HCT116 (cell line): ENCODE data around the gene GPR52. TPM values are rescaled to one million over a fixed set of nuclear protein-coding genes. Genes with fewer than 3 reads are reported as not detected.

Experiments
- ATAC-seq: fragments of 200-7000 bp; cut with Tn5 transposase; 2 replicates; pipeline ENCODE4 v1.9.1; 2020; ENCODE audit warnings: mild to moderate bottlenecking, moderate library complexity
- BruUV-seq: library from RNA; stranded (reverse); fragments of 400-500 nt; replicated peaks from 2 replicates; lab custom pipeline; 2021; lab: Mats Ljungman, UMichigan
- CTCF ChIA-PET: fragments of 300-600 bp; sonication (Branson Sonifier 250); formaldehyde crosslinking; loops from one replicate; lab custom pipeline; 2021; ENCODE audit warnings: antibody characterized with exemption; lab: Charles Lee
- POLR2A ChIA-PET: fragments of 300-600, 350-600 bp; sonication (Branson Sonifier 250); formaldehyde crosslinking; loops from one replicate; lab custom pipeline; 2021; ENCODE audit warnings: antibody characterized with exemption; lab: Charles Lee
- RAD21 ChIA-PET, 2 experiments: fragments of 300-600 bp; sonication (Branson Sonifier 250); formaldehyde crosslinking; loops; one replicate each; lab custom pipeline; 2023; ENCODE audit warnings: low total read pairs in 2 of 2; ENCODE audit not compliant: uncharacterized antibody in 2 of 2, unreplicated experiment in 2 of 2, low non-redundant PET in 1 of 2; lab: Charles Lee
- DNase-seq: peaks from one replicate; pipeline ENCODE4 v3.0.0-alpha.2; 2010; ENCODE audit warnings: low read depth, low spot score
- H2AFZ ChIP-seq: fragments of 200-600 bp; shearing (Covaris generic), sonication (generic); 2 replicates; pipeline ENCODE4 v1.6.1; 2017; ENCODE audit warnings: low read depth, mixed run types, mixed read lengths, antibody characterized with exemption, low read length; ENCODE audit not compliant: poor library complexity, severe bottlenecking
- H3K27ac ChIP-seq: 2 replicates; pipeline ENCODE4 v1.5.1; 2012; ENCODE audit warnings: low read depth, low read length
- H3K27me3 ChIP-seq: fragments of 200-600 bp; sonication (generic); 2 replicates; pipeline ENCODE4 v1.6.1; 2016; ENCODE audit warnings: mixed run types, low read length, mixed read lengths; ENCODE audit not compliant: insufficient read depth
- H3K36me3 ChIP-seq, 2 experiments: fragments of 200-500 bp in 1 of 2; fragments of 200-600 bp in 1 of 2; sonication (Bioruptor generic) in 1 of 2; sonication (generic) in 1 of 2; 2 replicates each; pipeline versions ENCODE4 v1.5.1 to v1.6.1; 2014 to 2016; ENCODE audit warnings: low read length in 2 of 2, inconsistent platforms in 1 of 2, mixed read lengths in 1 of 2, mixed run types in 1 of 2; ENCODE audit not compliant: insufficient read depth in 2 of 2, control insufficient read depth in 1 of 2
- H3K4me1 ChIP-seq, 2 experiments: fragments of 200-600 bp in 1 of 2; sonication (generic) in 1 of 2; 2 replicates each; pipeline versions ENCODE4 v1.5.1 to v1.6.1; 2012 to 2017; ENCODE audit warnings: low read length in 2 of 2, inconsistent platforms in 1 of 2, mild to moderate bottlenecking in 1 of 2, mixed read lengths in 1 of 2, mixed run types in 1 of 2, moderate library complexity in 1 of 2; ENCODE audit not compliant: insufficient read depth in 2 of 2, control insufficient read depth in 1 of 2
- H3K4me2 ChIP-seq: fragments of 200-600 bp; sonication (generic); 2 replicates; pipeline ENCODE4 v1.6.1; 2017; ENCODE audit warnings: mixed run types, low read length, mixed read lengths
- H3K4me3 ChIP-seq, 2 experiments: fragments of 200-600 bp in 1 of 2; sonication (generic) in 1 of 2; replicated peaks in 1 of 2; 2 replicates each; pipeline ENCODE4 v1.5.1; 2011 to 2016; ENCODE audit warnings: low read length in 2 of 2, control low read depth in 1 of 2, low read depth in 1 of 2, mild to moderate bottlenecking in 1 of 2, mixed read lengths in 1 of 2, mixed run types in 1 of 2
- H3K79me2 ChIP-seq: fragments of 200-600 bp; sonication (generic); 2 replicates; pipeline ENCODE4 v1.6.1; 2017; ENCODE audit warnings: mild to moderate bottlenecking, mixed run types, low read length, moderate library complexity, mixed read lengths; ENCODE audit not compliant: insufficient read depth
- H3K9ac ChIP-seq: fragments of 200-600 bp; sonication (generic); 2 replicates; pipeline ENCODE4 v1.6.1; 2016; ENCODE audit warnings: low read length, mixed read lengths
- H3K9me2 ChIP-seq: fragments of 200-600 bp; sonication (generic), shearing (Covaris generic); 2 replicates; pipeline ENCODE4 v1.6.1; 2017; ENCODE audit warnings: mixed run types, mild to moderate bottlenecking, moderate library complexity; ENCODE audit not compliant: insufficient read depth
- H3K9me3 ChIP-seq, 2 experiments: fragments of 200-500 bp in 1 of 2; fragments of 200-600 bp in 1 of 2; sonication (Bioruptor generic) in 1 of 2; sonication (generic) in 1 of 2; 2 replicates each; pipeline ENCODE4 v1.6.1; 2014 to 2017; ENCODE audit warnings: low read length in 2 of 2, mixed read lengths in 2 of 2, inconsistent platforms in 1 of 2, low read depth in 1 of 2, mild to moderate bottlenecking in 1 of 2, mixed run types in 1 of 2, moderate library complexity in 1 of 2; ENCODE audit not compliant: control insufficient read depth in 1 of 2, insufficient read depth in 1 of 2
- H4K20me1 ChIP-seq: fragments of 200-600 bp; sonication (generic), shearing (Covaris generic); 2 replicates; pipeline ENCODE4 v1.6.1; 2017; ENCODE audit warnings: mixed run types, mild to moderate bottlenecking, moderate library complexity; ENCODE audit not compliant: insufficient read depth
- CBX3 ChIP-seq: IDR thresholded peaks from 2 replicates; pipeline ENCODE4 v1.6.1; 2012; ENCODE audit warnings: low read depth
- ELF1 ChIP-seq: IDR thresholded peaks from 2 replicates; pipeline ENCODE4 v1.6.1; 2012; ENCODE audit warnings: low read depth, borderline replicate concordance
- EZH2 ChIP-seq: fragments of 200-600 bp; sonication (generic); IDR thresholded peaks from 2 replicates; pipeline ENCODE4 v1.6.1; 2017; ENCODE audit warnings: antibody characterized with exemption, mixed run types
- EZH2phosphoT487 ChIP-seq: fragments of 200-600 bp; IDR thresholded peaks from 2 replicates; pipeline ENCODE4 v1.6.1; 2018; ENCODE audit warnings: antibody characterized with exemption, borderline replicate concordance
- JUND ChIP-seq: IDR thresholded peaks from 2 replicates; pipeline ENCODE4 v1.6.1; 2012
- POLR2A ChIP-seq: IDR thresholded peaks from 2 replicates; pipeline ENCODE4 v1.7.0; 2011; ENCODE audit warnings: borderline replicate concordance; ENCODE audit not compliant: insufficient read depth, insufficient read length; ENCODE audit errors: extremely low read depth
- POLR2AphosphoS5 ChIP-seq: IDR thresholded peaks from 2 replicates; pipeline ENCODE4 v1.6.1; 2011; ENCODE audit warnings: mild to moderate bottlenecking, low read depth, low read length, moderate library complexity
- RAD21 ChIP-seq: IDR thresholded peaks from 2 replicates; pipeline ENCODE4 v1.6.1; 2012; ENCODE audit warnings: low read depth, mild to moderate bottlenecking
- SIN3A ChIP-seq: IDR thresholded peaks from 2 replicates; pipeline ENCODE4 v1.6.1; 2012; ENCODE audit warnings: low read depth
- ZFX ChIP-seq: fragments of 450-650 bp; IDR thresholded peaks from 2 replicates; pipeline ENCODE4 v1.6.1; 2017
- ZNF274 ChIP-seq: fragments of 200-500 bp; sonication (Bioruptor generic); IDR thresholded peaks from 2 replicates; pipeline ENCODE4 v1.6.1; 2014; ENCODE audit warnings: mild to moderate bottlenecking, low read depth, low read length, inconsistent platforms
- intact Hi-C: fragments of 100-400 bp; cut with micrococcal nuclease; formaldehyde crosslinking; loops from 2 replicates; pipeline ENCODE4 v1.10.0; 2022
- total RNA-seq: library from RNA; stranded (reverse); gene quantifications from one replicate; pipeline ENCODE4 v1.2.1, GENCODE V29; 2021; ENCODE audit not compliant: unreplicated experiment
- TF ChIP-seq, protein P1 (sequence below): IDR thresholded peaks from 2 replicates; pipeline ENCODE4 v1.6.1; 2012; ENCODE audit warnings: low read depth
- TF ChIP-seq, protein P2 (sequence below): IDR thresholded peaks from 2 replicates; pipeline ENCODE4 v1.6.1; 2012
- TF ChIP-seq, protein P3 (sequence below): IDR thresholded peaks from 2 replicates; pipeline ENCODE4 v1.6.1; 2011; ENCODE audit warnings: mild to moderate bottlenecking, low read length, moderate library complexity; ENCODE audit not compliant: insufficient replicate concordance; ENCODE audit errors: extremely low read depth
- TF ChIP-seq, protein P4 (sequence below): IDR thresholded peaks from 2 replicates; pipeline ENCODE4 v1.6.1; 2012

The GPR52 gene
- total RNA-seq, 1 experiment from 2014 or later = 0.34 TPM

DNA sequence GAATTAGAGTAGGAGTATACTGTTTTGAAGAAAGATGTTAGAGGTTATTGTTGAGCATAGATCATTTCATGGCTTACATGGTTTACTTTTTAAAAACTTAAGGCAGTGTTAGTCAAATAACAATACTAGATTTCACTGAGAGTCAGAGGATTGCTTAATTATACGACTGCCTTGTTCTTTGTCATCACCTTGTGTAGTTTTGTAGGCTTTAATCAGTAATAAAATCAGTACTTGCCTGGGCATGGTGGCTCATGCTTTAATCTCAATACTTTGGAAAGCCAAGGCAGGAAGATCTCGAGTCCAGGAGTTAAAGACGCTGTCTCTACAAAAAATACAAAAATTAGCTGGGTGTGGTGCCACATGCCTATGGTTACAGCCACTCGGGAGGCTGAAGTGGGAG, 41.3 kb upstream of the GPR52 start:
- H3K36me3 ChIP-seq = no peaks in the 10 kb centered on the region
- no peaks in the 10 kb centered on the region for H4K20me1 ChIP-seq
- ChIA-PET RAD21 (no interaction called here), CTCF (interaction anchor here (0.7 kb wide), 1 partner anchor 10 kb away, joined by 4 read pairs; no protein-coding TSS in a partner anchor), POLR2A (no interaction called here)
- no peak overlapping the region for H2AFZ ChIP-seq
- H3K9me3 ChIP-seq = no peaks in the 10 kb centered on the region
- no peaks in the 10 kb centered on the region for H3K9me2 ChIP-seq
- TF ChIP-seq ELF1 (no peak), ZNF274 (no peak), EZH2 (no peak), SIN3A (no peak), ZFX (no peak), CBX3 (no peak), RAD21 (no peak), POLR2AphosphoS5 (no peak), POLR2A (no peak), EZH2phosphoT487 (no peak), JUND (no peak)
- TF ChIP-seq, protein P1, sequence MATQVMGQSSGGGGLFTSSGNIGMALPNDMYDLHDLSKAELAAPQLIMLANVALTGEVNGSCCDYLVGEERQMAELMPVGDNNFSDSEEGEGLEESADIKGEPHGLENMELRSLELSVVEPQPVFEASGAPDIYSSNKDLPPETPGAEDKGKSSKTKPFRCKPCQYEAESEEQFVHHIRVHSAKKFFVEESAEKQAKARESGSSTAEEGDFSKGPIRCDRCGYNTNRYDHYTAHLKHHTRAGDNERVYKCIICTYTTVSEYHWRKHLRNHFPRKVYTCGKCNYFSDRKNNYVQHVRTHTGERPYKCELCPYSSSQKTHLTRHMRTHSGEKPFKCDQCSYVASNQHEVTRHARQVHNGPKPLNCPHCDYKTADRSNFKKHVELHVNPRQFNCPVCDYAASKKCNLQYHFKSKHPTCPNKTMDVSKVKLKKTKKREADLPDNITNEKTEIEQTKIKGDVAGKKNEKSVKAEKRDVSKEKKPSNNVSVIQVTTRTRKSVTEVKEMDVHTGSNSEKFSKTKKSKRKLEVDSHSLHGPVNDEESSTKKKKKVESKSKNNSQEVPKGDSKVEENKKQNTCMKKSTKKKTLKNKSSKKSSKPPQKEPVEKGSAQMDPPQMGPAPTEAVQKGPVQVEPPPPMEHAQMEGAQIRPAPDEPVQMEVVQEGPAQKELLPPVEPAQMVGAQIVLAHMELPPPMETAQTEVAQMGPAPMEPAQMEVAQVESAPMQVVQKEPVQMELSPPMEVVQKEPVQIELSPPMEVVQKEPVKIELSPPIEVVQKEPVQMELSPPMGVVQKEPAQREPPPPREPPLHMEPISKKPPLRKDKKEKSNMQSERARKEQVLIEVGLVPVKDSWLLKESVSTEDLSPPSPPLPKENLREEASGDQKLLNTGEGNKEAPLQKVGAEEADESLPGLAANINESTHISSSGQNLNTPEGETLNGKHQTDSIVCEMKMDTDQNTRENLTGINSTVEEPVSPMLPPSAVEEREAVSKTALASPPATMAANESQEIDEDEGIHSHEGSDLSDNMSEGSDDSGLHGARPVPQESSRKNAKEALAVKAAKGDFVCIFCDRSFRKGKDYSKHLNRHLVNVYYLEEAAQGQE = no peak
- TF ChIP-seq, protein P2, sequence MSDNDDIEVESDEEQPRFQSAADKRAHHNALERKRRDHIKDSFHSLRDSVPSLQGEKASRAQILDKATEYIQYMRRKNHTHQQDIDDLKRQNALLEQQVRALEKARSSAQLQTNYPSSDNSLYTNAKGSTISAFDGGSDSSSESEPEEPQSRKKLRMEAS = no peak
- TF ChIP-seq, protein P3, sequence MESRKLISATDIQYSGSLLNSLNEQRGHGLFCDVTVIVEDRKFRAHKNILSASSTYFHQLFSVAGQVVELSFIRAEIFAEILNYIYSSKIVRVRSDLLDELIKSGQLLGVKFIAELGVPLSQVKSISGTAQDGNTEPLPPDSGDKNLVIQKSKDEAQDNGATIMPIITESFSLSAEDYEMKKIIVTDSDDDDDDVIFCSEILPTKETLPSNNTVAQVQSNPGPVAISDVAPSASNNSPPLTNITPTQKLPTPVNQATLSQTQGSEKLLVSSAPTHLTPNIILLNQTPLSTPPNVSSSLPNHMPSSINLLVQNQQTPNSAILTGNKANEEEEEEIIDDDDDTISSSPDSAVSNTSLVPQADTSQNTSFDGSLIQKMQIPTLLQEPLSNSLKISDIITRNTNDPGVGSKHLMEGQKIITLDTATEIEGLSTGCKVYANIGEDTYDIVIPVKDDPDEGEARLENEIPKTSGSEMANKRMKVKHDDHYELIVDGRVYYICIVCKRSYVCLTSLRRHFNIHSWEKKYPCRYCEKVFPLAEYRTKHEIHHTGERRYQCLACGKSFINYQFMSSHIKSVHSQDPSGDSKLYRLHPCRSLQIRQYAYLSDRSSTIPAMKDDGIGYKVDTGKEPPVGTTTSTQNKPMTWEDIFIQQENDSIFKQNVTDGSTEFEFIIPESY = no peak
- TF ChIP-seq, protein P4, sequence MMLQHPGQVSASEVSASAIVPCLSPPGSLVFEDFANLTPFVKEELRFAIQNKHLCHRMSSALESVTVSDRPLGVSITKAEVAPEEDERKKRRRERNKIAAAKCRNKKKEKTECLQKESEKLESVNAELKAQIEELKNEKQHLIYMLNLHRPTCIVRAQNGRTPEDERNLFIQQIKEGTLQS = no peak
- no peak overlapping the region for H3K9ac ChIP-seq
- intact Hi-C loops = no loop called here
- H3K4me2 ChIP-seq = no peak overlapping the region
- DNase-seq (no peak), ATAC-seq (no peak)
- no peak overlapping the region for H3K27ac ChIP-seq
- H3K27me3 ChIP-seq = no peaks in the 10 kb centered on the region
- BruUV-seq = no TSS peak
- H3K4me3 ChIP-seq = no peak overlapping the region
- H3K79me2 ChIP-seq = no peaks in the 10 kb centered on the region
- no peaks in the 10 kb centered on the region for H3K4me1 ChIP-seq
